Measurements from ENCODE around the gene DLG1.

DNA sequence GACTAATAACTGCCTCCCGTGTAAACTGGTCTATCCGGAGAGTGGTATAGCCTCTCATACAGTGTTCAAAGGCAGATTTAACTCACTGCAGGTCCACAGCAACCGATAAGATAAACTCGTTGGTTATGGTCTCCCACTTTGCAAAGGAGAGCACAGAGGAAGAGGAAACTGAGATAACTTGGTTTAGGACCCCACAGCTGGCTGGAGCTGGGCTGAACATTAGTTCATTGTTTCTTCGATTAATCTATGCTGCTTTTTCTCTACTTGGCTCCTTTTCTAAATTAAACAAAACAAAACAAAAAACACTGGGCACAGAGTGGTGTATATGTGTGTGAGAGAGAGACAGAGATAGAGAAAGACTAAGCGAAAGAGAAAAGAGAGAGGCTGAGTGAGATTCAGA is 5.0 kb upstream of the DLG1 start:
- TF ChIP-seq, protein P1, sequence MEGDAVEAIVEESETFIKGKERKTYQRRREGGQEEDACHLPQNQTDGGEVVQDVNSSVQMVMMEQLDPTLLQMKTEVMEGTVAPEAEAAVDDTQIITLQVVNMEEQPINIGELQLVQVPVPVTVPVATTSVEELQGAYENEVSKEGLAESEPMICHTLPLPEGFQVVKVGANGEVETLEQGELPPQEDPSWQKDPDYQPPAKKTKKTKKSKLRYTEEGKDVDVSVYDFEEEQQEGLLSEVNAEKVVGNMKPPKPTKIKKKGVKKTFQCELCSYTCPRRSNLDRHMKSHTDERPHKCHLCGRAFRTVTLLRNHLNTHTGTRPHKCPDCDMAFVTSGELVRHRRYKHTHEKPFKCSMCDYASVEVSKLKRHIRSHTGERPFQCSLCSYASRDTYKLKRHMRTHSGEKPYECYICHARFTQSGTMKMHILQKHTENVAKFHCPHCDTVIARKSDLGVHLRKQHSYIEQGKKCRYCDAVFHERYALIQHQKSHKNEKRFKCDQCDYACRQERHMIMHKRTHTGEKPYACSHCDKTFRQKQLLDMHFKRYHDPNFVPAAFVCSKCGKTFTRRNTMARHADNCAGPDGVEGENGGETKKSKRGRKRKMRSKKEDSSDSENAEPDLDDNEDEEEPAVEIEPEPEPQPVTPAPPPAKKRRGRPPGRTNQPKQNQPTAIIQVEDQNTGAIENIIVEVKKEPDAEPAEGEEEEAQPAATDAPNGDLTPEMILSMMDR (conservative IDR thresholded peaks at IDR 0.05 in 1 of 2, IDR thresholded peaks at IDR 0.05 in 1 of 2; ENCODE audit: low read depth in 1 of 2, low read length in 2 of 2) = no peak
- TF ChIP-seq EZH2 (IDR thresholded peaks at IDR 0.05; ENCODE audit: low read length, missing control alignments) = no peak

Measured in fibroblast of lung (primary cell).